GM18502 (cell line): Measurements from ENCODE around the gene CD58.
A peak's percentile ranks its signal among the peaks of the same experiment; 100 is the strongest.
"Not testable (repeated sequence)": the region's sequence is repeated elsewhere in the genome, so short reads cannot be mapped to it uniquely, and the experiment has no call there.

Experiments
- ATAC-seq: cut with Tn5 transposase; IDR thresholded peaks from one replicate; pipeline ENCODE4 v1.9.1; 2021; ENCODE audit warnings: mild to moderate bottlenecking; ENCODE audit not compliant: unreplicated experiment, poor library complexity

CD58 gene

GRCh38 chr1:116593977-116594376, 23.2 kb upstream of the CD58 start:
- not testable (repeated sequence) for ATAC-seq

GRCh38 chr1:116593401-116593800, 22.6 kb upstream of the CD58 start:
- not testable (repeated sequence) for ATAC-seq

- ATAC-seq, result not testable (repeated sequence)
Observed at GRCh38 chr1:116591951-116592605, 21.3 kb upstream of the CD58 start.

GRCh38 chr1:116591006-116591950, 20.5 kb upstream of the CD58 start:
- not testable (repeated sequence) for ATAC-seq

GRCh38 chr1:116590359-116591005, 19.7 kb upstream of the CD58 start:
- ATAC-seq, result not testable (repeated sequence)

GRCh38 chr1:116589101-116589735, 18.4 kb upstream of the CD58 start:
- not testable (repeated sequence) for ATAC-seq

- no peak for ATAC-seq
Observed at GRCh38 chr1:116587501-116588227, 16.8 kb upstream of the CD58 start.

GRCh38 chr1:116586741-116587143, 15.9 kb upstream of the CD58 start:
- peak; percentile 63 for ATAC-seq

GRCh38 chr1:116585886-116586285, 15.1 kb upstream of the CD58 start:
- no peak for ATAC-seq

GRCh38 chr1:116581323-116581885, 10.6 kb upstream of the CD58 start:
- ATAC-seq, result no peak

GRCh38 chr1:116580446-116581322, 9.9 kb upstream of the CD58 start:
- no peak for ATAC-seq

GRCh38 chr1:116579259-116579875, 8.5 kb upstream of the CD58 start:
- no peak for ATAC-seq

GRCh38 chr1:116578581-116578980, 7.8 kb upstream of the CD58 start:
- ATAC-seq, result no peak

GRCh38 chr1:116577759-116578314, 7.0 kb upstream of the CD58 start:
- no peak for ATAC-seq

GRCh38 chr1:116574581-116575291, 3.9 kb upstream of the CD58 start:
- ATAC-seq, result no peak

GRCh38 chr1:116573431-116574095, 2.7 kb upstream of the CD58 start:
- no peak for ATAC-seq
